ENCODE results near the gene MRPL50. TPM values are rescaled to one million over a fixed set of nuclear protein-coding genes. Genes with fewer than 3 reads are reported as not detected.

Gene MRPL50
- 12.7 and 15.0 TPM in 2 replicates for total RNA-seq

GRCh38 chr9:101398068-101398929 is at the start of gene MRPL50, which contains the start of gene ZNF189:
Gene MRPL50, minus strand, starts transcription at chr9:101398618. Its CDS starts 26 bp downstream, at chr9:101398592.
Gene ZNF189, plus strand, starts transcription at chr9:101398851. Its CDS starts 306 bp downstream, at chr9:101399157.

GRCh38 chr9:101435601-101436079 is 37.2 kb upstream of the MRPL50 start, which contains the start of gene ALDOB:
Gene ALDOB, minus strand, starts transcription at chr9:101435774. Its CDS starts 4,887 bp downstream, at chr9:101430887.

GRCh38 chr9:101384873-101385536 is 13.4 kb downstream of the MRPL50 start, which contains the start of gene BAAT:
Gene BAAT, minus strand, starts transcription at chr9:101385006. Its CDS starts 13,602 bp downstream, at chr9:101371404.

Other genes starting within 250 kb of the MRPL50 start
- gene BAAT, start 13.6 kb downstream of the MRPL50 start, total RNA-seq = 0.10 TPM in 1 of 2 replicates, not detected in the other
- 27.1 and 33.3 TPM in 2 replicates for gene ZNF189, start 233 bp upstream of the MRPL50 start, total RNA-seq
- not detected in 2 replicates for gene ALDOB, start 37.2 kb upstream of the MRPL50 start, total RNA-seq
- gene RNF20, start 135.2 kb upstream of the MRPL50 start, total RNA-seq = 17.0 and 17.3 TPM in 2 replicates
- gene PPP3R2, start 196.4 kb upstream of the MRPL50 start, total RNA-seq = not detected in 2 replicates